Measurements from ENCODE around the gene RPL13A. TPM values are rescaled to one million over a fixed set of nuclear protein-coding genes. Genes with fewer than 3 reads are reported as not detected.
"Not testable (repeated sequence)": the region's sequence is repeated elsewhere in the genome, so short reads cannot be mapped to it uniquely, and the experiment has no call there.

RPL13A gene
- total RNA-seq (2014; rRNA removed; shearing (Covaris generic)) = 2,661 and 3,645 TPM in 2 replicates

- peak; percentile 100 for DNase-seq (ENCODE audit: low read depth)
These were observed at the start of gene RPL13A for GRCh38 chr19:49487277-49488045. Gene RPL13A, plus strand, starts transcription at chr19:49487608. Its CDS starts 22 bp downstream, at chr19:49487630.

GRCh38 chr19:49438261-49438660 lies 49.1 kb upstream of the RPL13A start:
- no peak for DNase-seq (ENCODE audit: low read depth)

DNA sequence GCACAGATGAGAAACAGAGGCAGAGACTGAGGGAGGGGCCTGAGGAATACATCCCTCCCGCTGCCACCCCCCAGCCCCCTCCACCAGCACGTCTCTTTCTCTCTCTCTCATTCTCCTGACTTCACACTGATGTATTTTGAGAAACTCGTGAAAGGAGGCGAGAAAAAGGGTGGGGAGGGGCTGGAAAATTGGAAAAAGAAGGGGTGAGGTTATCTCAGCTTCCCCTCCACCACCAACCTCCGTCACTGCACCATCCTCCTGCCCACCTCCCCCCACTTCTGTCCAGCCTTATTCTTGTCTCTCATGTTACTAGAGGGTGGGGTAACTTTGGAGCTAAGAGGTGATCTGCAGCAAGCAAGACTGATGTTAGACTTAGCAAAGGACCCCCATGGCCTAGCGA lies 47.6 kb upstream of the RPL13A start:
- DNase-seq (ENCODE audit: low read depth) = no peak

DNA sequence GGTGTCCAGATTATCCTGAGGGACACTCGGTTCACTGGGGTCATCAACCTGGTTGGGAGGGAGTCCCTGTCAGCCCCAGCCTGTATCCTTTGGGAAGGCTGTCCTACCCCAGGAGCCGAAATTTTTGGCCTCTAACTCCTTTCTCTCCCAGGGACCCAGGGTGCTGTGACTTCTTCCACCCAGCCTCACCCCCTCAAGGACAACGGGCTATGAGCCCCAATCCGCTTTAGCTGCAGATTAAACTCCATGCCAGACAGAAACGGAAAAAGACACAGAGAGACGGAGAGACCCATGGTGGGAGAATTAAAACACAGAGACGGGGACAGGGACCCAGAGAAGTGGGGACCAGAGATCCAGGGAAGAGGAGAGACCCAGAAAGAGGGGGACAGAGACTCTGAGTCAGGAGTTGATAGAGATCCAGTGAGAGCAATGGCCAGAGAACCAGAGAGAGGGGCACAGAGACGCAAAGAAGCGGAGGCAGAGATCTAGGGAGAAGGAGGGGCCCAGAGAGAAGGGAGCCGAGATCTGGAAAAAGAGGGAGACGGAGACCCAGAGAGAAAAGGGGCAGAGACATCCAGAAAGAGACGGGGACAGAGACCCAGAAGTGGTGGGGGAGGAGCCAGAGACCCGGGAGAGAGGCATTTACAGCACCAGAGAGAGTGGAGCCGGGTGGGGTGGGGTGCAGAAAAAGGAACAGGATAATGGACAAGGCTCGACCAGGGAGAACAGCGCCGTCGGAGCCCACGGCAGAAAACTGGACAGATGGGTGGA lies 46.8 kb upstream of the RPL13A start:
- no peak for DNase-seq (ENCODE audit: low read depth)

DNA sequence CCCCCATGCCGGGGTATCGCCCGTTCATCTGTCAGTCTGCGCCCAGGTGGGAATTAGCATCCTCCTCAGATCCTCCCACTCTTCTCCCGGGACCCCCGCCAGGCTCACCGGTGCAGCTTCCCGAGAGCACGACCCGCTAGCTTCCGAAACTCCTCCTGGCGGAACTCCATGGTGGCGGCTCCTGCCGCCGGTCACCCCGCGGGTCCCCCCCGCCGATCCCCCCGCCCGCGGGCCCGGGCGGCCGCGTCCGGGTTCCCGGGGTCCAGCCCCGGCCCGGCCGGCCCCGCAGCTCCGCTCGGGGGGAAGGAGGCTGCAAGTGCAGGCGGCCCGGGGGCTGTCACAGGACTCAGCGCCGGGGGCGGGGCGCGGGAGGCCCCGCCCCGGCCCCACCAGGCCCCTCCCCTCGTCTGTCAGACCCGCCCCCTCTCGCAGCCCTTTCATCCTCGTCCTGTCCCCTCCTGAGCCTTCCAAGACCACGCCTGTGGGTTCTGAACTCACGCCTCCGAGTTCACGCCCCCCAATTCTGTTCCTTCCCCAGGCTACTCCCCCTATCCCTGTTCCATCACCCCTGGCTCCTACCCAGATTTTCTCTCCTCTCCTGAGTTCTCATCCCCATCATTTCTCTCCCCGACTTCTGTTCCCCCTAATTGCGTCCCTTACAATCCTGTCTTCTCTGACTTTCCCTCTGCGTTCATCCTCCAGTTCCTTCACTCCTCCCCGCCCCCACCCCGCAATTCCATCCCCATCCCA lies 46.0 kb upstream of the RPL13A start, which contains the start of gene SLC17A7:
Gene SLC17A7 (minus strand): TSS at position 318 of the 750 bp plus-strand sequence. CDS start 148 bp downstream, at position 170.
- peak; percentile 71 for DNase-seq (ENCODE audit: low read depth)

DNA sequence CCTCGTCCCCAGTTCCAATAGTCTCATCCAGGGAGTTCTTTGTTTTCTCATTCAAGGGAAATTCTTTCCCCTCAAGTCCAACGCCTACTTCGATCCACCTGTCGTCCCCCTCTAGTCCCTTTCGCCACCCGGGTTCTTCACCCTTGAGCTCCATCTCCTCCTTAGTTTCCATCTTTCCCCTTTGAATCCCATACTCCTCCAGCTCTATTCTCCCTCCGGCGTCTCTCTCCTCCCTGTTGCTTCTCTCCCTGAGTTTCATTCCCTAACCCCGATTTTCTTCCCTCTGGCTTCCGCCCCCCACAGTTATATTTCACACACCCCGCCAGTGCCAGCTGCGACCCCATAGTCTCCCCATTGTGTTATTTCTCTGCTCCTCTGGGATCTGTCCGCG lies 45.5 kb upstream of the RPL13A start:
- no peak for DNase-seq (ENCODE audit: low read depth)

DNA sequence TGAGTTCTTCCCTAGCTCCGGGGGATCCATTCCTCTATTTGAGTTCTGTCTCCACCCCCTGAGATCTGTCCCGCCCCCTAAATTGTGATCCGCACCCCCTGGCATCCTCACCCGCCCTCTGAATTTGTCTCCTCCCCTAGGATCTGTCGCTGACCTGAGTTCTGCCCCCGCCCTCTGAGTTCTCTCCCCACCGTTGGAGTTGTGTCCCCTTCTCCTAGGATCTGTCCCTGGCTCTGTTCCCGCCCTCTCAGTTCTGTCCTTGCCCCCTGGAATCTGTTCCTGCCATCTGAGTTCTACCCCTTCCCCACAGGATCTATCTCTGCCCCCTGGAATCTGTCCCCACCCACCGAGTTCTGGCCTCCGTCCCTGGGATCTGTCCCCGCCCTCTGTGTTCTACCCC lies 45.1 kb upstream of the RPL13A start:
- DNase-seq (ENCODE audit: low read depth) = peak; percentile 65

- peak; percentile 93 for DNase-seq (ENCODE audit: low read depth)
These were observed 44.5 kb upstream of the RPL13A start for GRCh38 chr19:49442771-49443365.

DNA sequence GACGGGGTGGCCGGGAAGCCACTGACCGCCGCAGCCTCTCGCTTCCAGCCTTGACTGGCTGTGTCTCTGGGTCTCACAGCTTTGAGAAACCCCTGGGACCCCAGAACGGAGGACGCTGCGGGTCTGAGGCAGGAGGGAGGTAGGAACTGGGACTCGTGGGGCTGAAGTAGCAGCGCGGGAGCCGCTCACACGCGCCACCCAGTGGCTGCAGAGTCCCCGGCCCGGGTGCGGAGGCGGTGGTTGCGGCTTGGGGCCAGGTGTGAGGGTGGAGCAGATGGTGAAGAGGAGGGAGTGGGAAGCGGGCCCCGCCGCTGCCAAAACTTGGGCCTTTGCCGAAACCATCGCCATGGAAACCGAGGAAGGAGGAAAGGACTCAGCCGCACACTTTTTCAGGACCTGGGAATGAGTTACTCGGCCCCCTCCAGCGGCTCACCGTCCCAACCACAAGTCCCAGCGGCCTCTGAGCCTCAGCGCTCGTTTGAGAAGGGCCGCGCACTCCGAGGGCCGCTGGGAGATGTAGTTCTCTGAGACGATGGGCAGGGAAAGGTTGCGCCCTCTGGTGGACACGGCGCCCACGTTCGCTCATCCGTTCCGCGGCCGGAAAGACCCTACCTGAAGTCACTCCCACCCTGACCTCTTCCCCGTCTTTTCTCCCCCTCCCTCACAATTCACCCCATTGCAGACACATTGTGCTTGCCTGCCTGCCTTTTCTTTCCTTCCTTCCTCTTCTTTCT lies 43.9 kb upstream of the RPL13A start:
- DNase-seq (ENCODE audit: low read depth) = peak; percentile 97

GRCh38 chr19:49444100-49444700 lies 43.2 kb upstream of the RPL13A start:
- DNase-seq (ENCODE audit: low read depth) = not testable (repeated sequence)

DNA sequence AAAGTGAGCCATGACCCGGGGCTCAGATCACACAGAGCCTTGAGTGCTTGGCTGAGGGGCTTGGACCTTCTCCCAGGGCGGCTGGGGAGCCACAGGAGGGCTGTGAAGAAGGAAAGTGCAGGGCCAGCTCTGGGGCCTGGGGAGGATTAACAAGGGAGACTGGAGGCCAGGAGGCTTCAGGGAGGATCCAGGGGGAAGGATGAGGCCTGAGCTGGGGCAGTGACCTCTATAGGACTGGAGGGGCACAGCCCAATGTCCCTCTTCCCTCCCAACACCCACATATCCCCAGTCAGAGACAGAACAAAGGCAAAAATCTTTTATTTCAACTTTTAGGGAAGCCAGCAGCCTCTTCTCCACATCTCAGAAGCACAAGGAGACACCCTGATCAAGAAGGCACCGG lies 41.4 kb upstream of the RPL13A start:
- DNase-seq (ENCODE audit: low read depth) = no peak

DNA sequence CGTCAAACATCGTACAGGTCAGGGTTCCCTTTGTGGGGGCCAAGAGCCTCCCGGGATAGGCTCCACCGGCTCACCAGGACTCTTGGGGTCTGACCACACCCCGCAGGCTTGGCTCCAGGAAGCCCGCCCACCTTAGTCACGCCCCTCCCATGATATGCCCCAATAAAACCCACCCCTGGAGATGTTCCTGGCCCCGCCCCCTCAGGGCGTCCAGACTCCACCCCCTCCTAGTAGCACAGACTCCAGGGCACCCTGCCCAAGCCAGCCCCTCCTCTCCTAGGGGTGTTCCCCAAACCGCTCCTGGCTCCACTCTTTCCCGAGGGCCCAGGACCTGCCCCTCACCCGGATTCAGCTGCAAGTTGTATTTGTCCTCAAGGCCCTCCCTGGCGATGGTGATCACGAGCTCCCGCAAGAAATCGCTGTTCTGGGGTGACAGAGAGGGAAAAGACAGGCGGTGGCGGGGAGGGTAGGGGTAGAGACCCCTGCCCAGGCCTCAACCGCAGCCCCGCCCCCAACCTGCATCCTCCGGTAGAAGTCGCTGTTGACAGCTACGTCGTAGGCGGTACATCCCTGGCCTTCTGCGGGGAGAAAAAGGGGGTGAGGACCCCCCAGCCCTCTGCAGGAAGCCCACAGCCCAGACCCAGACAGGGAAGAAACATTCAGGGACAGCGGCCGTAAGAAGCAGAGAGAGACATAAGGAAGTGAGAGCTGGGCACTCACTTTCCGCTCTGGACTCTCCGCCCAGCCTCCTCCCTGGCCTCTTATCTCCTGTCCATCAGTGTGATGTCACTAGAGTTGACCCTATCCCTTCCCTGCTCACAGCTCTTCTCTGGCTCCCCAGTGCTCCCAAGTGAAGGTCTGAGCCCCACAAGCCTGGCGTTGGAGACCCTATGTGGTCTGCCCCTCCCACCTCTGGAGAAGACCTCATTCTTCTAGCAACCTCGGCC lies 39.6 kb upstream of the RPL13A start:
- DNase-seq (ENCODE audit: low read depth) = peak; percentile 65

DNA sequence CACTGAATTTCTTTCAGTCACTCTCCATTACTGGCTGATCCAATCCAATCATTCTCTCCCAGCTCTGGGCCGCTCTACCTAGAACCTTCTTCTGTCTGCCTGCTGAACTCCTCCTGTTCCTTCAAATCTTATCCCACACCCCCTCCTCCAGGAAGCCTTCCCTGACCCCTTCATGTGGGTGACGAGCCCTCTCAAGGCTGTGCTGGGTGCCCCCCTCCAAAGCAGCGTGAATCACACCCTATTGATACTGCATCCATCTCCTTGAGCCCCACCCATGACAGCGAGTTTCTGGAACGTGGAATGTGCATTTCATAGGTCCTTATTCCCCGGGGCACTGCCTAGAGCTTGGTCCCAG lies 39.0 kb upstream of the RPL13A start:
- DNase-seq (ENCODE audit: low read depth) = no peak

DNA sequence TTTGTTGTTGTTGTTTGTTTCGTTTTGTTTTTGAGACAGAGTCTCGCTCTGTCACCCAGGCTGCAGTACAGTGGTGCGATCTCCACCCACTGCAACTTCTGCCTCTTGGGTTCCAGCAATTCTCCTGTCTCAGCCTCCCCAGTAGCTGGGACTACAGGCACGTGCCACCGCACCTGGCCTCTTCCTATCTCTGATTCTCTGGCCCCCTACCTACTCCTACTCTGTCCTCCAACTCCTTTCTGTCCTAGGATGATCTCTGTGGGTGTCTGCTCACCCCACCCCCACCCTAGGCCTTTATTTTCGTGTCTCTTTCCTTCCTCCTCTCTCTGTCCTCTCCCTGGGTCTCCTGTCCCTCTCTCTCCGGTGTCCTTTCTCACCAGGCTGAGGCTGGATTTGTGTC lies 37.0 kb upstream of the RPL13A start:
- no peak for DNase-seq (ENCODE audit: low read depth)

GRCh38 chr19:49451430-49452181 lies 35.8 kb upstream of the RPL13A start, which contains the start of gene PIH1D1:
Gene PIH1D1, minus strand, starts transcription at chr19:49451814. Its CDS starts 240 bp downstream, at chr19:49451574.
- DNase-seq (ENCODE audit: low read depth) = peak; percentile 99

GRCh38 chr19:49453013-49453756 lies 34.2 kb upstream of the RPL13A start, which contains the start of gene ALDH16A1:
Gene ALDH16A1, plus strand, starts transcription at chr19:49453225. Its CDS starts 107 bp downstream, at chr19:49453332.
- DNase-seq (ENCODE audit: low read depth) = peak; percentile 99

- DNase-seq (ENCODE audit: low read depth) = no peak
These were observed 33.6 kb upstream of the RPL13A start for GRCh38 chr19:49453757-49454240.

DNA sequence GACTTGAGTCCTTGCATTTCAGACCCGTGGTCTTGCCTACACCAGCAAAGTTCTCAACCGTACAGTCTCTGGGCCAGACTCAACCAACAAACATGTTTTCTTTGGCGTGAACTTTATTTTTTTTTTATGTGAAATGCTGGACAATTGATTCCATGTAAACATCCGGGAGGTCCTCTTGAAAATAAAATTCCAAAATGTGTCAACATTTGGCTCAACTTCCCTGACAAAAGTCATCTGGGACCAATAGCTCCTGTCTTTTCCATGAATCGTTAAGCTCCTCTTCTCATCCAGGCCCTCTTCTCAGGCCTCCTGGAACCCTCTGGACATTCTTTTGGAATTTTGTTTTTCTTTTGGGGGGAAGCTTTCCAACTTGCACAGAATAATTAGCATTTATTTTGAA lies 31.6 kb upstream of the RPL13A start:
- no peak for DNase-seq (ENCODE audit: low read depth)
